NCI-H1436 treated with DMSO at 0.1 percent for 48 hours (cell line): ENCODE results near the gene CALN1.

Source experiments
- DNase-seq: peaks from one replicate; lab custom pipeline; 2025; lab: John Stamatoyannopoulos, UW

The CALN1 gene

DNA sequence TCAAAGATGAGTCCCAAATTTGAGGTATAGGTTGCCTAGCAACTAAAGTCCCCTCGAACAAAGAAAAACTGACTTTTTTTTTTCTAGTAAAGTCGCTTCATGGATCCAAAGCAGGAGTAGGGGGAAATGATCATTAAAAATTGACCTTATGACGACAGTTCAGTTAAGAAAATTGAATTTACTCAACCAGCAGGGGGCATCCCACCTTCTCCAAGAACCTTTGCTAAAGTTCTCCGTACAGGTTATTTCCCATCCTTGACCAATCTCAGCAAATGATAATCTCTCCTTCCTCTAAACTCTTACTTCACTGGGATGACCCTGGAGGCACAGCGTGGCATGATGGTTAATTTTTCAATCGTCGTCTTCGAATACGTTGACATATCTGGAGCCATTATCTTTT is 228.3 kb downstream of the CALN1 start:
- DNase-seq: no peak

DNA sequence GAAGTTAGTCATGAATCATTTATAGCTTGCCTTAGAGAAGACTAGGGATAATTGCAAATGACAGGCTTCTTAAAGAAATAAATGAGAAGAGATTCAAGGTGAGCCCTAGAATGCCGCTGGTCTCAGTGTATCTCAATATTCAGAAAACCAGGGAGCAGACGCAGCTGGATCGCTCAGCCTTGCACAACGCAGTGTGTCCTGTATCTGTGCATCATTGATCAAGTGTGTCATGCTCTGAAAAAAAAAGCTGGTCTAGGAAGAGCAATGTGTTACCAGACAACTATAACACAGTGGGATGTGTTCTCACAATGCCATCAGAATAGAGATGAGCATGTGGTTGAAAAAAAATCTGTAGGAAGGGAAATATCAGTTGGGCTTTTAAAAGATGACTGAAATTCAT is 230.1 kb downstream of the CALN1 start:
- no peak for DNase-seq

DNA sequence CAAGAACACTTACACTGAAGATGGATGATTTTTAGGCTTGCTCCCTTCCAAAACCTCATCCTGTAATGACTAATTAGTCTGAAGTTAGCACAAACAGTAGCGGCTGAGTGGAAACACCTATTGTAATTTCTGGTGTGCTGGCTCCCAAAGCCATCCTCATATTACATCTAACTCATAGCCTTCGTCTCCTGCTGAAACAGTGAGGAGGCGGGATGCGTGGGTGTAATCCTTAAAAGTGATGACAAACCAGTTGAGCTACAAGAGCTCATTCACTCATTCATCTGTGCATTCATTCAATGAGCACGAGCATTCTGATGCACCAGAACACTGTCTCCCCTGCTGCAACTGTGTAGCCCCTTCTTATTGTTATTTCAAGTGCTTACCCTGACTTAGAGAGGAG is 235.3 kb downstream of the CALN1 start:
- no peak for DNase-seq

DNA sequence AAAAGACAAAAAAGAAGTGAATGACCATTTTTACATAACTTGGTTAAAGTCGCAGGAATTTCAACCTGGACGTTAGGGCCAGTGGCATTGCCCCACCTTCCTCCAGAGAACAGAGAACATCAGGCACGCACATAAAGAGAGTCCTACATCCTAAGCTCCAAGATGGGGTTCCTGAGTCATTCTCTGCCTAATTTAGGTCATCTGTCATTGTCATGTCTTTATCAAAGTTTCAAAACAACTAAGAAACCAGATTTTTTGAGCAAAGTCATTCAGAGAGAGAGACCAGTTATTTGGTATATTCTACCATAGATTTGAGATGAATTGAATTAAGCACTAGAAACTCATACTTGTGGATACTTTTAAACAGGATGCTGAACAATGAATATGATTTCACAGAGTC is 241.7 kb downstream of the CALN1 start:
- DNase-seq: no peak

DNA sequence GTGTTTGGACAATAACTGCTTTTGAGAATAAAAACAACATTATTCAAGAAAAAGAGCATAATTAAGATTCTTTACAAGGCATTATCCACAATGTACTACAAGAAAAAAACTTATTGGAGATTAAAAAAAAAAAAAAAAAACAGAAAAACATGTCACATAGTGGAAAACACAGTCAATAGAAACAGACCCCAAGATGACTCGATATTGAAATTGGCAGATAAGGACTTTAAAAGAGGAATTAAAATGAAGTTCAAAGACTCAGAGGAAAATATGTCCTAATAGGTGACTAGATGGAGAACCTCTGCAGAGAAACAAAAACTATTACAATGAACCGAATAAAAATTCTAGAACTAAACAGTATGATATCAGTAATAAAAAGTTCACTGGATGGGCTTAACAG is 248.9 kb downstream of the CALN1 start:
- DNase-seq: no peak

DNA sequence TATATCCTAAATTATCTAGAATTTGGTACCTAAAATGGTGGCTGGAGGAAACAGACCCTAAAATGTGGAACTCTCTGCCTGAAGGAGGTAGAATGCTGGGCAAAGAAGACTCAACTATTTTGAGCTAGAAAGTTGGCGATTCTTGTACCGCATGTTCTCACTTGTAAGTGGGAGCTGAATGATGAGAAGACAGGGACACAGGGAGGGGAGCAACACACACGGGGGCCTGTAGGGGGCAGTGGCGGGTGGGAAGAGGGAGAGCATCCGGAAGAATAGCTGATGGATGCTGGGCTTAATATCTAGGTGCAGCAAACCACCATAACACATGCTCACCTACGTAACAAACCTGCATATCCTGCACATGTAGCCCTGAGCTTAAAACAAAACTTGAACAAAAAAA is 250.6 kb downstream of the CALN1 start:
- DNase-seq: no peak

DNA sequence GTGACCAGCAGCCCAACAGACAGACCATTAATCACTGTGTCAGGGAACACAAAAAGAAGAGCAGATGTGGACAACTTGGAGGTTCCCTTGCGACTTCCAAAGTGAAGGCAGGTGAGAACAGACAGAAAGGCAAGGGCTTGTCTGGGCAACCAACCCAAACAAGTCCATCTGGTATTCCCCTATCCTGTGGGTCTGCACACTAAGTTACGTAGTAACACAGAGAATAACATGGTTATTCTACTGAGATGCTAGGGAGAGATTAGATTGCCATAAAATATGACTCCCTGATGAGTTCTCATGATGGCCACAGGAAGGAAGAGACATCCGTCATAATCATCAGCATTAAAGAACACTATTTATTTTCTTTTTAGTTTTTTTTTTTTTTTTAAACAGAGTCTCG is 252.2 kb downstream of the CALN1 start:
- no peak for DNase-seq

DNA sequence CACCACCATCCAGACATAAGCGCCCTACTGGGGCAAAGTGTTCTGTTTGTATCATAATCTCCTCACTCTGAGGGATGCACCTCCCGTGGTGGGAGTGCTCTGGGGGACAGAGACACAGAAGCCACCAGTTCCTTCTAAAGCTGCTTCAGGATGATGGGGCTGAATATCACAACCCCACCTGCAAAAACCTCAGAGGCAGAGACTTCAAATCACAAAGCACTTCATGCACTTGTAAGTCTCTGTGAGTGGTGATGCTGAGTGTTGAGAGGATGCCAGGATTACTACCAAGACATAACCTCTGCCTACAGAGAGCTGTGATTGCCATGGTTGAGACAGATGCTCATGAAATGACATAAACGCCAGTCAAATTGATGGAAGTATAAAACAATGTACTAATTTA is 255.5 kb downstream of the CALN1 start:
- no peak for DNase-seq

DNA sequence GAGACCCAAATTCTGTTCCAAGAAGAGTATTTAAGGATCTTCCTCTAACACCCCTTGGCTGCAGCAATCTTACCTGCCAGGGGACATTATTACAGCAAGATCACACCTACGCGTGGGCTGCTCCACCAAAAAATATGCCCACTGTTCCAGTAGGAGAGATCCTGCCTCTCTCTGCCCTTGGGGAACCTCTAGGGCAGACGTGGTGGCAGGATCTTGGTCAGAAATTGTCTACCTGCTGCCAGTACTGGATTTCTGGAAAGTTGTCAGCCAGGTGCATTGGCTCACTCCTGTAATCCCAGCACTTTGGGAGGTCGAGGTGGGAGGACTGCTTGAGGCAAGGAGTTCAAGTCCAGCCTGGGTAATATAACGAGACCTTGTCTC is 259.0 kb downstream of the CALN1 start:
- no peak for DNase-seq

DNA sequence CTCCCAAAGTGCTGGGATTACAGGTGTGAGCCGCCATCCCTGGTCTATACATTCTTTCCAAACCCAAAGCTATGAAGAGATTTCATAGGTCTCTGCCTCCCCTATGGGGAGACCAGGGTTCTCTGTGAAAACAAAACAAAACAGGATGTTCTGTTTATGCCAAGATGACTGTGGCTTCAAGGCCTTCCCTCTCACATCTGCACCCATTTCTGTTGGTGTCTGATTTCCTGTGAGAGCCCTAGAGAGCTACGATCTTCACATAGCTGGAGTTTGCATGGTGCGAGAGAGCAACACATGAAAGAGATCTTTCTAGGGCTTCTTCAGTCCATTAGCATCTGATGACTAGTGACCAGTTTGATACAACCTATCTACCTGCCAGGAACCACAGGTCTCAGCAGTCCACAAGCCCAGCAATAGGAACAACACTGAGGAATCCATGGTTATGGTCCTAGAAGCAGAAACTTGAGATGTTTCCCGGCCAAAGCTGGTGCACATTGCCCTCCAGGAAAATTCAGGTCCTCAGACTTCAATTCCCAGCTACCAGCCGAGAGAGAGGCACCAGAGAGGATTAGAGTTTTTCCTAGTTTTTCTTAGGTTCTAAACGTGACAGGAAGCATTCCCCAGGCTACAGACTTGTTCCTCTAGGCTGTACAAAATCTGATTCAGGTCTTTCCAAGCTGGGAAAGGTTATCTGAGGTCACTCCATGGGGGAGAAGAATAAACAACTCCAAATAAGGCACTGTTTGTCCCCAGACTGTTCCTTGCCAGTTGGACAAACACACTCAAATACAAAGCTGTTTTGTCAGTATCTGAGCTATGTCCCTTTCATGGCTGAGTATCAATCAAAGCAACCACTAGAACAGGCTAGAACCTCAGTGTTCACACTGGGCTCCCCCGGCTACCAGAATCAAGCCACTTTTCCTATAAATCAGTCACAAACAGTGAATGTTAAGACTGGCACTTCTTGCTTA is 259.7 kb downstream of the CALN1 start:
- no peak for DNase-seq

DNA sequence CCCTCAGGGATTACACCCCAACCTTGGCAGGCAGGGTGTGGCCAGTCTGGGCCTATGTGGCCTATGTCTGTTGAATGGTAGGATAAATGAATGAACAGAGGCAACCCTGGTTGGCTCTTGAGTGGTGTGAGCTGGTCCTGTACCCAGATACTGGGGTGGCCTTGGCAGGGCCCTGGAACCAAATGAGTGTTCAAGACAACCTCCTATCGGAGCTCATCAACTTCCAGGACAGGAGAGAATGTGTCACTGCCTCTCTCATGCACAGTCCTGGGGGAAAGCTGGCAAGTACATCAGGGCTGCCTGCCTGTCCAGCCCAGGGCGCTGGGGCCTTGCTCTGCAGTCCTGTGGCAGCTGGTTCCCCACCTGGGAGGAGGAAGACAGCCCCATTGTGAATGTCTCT is 271.6 kb downstream of the CALN1 start:
- DNase-seq: no peak

DNA sequence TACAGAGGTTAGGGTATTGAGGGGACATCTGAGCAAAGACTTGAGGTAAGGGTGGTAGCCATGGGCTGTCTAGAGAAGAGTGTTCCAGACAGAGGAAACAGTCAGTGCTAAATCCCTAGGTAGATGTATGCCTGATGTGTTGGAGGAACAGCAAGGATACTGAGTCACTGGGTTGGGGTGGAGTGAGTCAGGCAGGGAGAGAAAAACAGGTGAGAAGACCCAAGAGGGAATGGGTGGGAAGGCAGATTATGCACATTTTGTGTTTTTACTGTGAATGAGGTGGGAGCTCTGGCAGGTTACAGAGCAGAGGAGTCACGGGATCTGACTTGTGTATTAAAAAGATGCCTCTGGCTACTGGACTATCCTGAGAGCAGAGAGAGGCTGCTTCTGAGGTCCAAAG is 285.0 kb downstream of the CALN1 start:
- no peak for DNase-seq

DNA sequence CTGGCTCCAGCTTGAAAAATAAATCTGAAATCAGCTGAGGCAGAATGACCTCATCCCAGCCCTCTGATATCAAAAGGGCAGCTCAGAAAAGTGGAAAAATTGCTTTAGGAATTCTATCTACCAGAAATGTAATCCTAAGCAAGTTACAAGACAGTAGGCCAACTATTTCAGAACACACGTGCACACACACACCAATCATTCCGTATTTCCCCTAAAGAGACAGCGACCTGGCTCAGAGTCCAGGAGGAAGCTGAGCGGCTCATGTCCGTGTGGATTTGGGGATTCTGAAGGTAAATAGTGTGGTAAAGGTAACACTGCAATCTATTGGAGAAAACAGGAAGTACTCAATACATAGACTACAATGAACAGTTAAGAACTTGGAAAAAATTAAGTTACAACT is 288.2 kb downstream of the CALN1 start:
- no peak for DNase-seq

DNA sequence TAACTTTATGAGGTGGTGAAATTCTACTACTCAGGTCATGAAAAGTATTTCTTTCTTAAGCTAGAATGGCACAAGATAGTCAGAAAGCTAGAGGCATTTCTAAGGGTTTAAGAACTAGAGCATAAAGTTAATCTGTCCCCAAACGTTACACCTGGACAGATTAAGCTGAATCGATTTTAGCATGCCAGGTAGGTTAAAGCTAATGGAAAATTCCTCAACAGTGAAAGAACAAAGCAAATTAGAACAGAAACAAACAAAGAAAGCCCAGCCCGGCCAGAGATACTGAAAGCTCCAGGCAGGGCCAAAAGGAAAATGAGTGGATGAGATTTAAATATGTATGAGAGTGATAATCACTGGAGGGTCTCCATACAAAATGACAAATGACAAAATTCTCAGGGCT is 293.8 kb downstream of the CALN1 start:
- DNase-seq: no peak

DNA sequence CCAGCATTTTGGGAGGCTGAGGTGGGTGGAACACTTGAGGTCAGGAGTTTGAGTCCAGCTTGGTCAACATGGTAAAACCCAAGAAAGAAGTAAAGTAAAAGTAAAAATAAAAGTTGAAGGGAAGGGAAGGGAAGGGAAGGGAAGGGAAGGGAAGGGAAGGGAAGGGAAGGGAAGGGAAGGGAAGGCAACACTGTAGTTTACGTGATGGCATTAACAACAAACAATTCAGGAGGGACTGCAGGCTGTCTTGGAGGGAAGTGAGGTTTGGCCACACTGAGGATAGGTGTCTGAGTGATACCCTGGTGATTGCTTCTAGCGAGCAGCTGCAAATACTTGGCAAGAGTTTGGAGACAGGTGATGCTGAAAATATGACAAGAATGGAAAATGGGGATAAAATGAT is 298.0 kb downstream of the CALN1 start:
- DNase-seq: no peak

DNA sequence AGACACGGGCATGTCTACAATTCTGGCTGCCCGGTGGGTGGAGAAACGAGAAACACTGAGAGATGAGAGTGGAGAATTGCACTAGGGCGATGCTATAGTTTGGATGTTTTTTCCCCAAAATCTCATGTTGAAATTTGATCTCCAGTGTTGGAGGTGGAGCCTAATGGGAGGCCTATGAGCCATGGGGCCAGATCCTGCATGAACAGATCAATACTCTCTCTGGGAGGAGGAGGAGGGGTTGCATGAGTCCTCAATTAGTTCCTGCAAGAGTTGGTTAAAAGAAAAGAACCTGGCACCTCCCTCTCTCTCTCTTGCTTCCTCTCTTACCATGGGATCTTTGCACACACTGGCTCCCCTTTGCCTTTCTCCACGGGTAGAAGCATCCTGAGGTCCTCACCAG is 299.1 kb downstream of the CALN1 start:
- DNase-seq: no peak

DNA sequence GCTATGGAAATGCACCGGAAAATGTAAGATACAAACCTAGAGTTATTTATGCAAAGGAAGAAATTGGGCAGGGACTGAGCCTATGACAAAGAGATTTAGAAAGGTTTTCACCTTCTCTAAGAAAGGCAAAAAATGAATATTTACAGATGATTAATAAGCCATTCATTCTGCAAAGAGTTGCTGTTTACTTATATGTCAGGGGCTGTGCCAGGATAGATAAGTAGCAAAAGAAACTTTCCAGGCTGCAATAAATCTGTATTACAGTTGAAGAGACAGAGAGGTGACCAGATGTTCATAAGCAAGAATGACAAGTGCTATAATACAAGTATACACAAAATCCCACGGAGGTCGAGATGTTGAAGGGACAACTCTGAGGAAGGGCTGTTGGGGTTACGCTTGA is 299.6 kb downstream of the CALN1 start:
- no peak for DNase-seq

DNA sequence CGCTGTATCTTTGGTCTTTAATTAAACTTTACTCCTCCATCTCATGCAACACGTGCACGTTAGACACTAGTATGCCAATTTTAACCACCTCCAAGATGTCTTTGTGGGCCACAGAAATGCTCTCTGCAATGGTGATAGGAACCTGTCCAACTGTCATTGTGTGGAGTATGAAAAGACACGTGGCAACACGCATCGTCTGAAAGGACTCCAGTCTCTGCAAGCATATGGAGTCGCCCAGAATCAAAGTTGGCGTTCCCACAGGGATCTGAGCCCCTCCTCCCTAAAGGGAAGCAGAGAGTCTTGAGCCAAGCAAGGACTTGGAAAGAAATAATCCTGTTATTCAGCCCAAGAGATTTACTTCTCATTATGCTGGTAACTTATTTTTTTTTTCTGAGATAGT is 301.1 kb downstream of the CALN1 start:
- DNase-seq: no peak

DNA sequence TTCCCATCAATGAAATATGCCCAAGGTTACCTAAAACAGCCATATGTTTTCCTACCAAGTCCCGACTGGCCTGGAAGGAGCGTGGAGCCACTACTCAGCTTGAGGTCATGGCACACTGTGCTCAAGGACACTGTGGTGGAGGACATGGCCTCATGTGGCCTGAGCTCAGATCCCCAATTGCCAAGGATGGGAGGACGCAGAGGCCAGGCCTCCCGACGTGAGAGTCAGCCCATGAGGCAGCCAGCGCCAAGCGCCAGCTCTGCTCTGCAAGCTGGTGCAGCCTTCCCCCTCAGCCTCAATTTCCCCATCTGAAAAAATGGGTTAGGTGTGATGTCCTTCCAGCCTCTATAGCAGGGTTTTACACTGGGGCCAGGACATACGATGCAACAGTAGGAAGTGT is 302.6 kb downstream of the CALN1 start:
- DNase-seq: no peak

DNA sequence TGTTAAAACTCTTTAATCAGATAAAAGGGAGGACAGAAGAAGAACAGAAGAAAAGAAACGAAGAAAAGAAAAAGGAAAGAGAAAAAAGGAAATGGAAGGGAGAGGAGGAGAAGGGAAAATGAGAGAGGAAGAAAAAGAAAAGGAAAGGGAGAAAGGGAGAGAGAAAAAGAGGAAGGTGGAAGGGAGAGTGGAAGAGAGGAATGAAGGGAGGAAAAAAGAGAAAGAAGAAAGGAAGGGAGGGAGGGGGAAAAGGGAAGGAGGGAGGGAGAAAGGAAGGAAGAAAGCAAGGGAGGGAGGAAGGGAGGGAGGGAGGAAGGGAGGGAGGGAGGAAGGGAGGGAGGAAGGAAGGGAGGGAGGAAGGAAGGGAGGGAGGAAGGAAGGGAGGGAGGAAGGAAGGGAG is 305.7 kb downstream of the CALN1 start:
- no peak for DNase-seq

DNA sequence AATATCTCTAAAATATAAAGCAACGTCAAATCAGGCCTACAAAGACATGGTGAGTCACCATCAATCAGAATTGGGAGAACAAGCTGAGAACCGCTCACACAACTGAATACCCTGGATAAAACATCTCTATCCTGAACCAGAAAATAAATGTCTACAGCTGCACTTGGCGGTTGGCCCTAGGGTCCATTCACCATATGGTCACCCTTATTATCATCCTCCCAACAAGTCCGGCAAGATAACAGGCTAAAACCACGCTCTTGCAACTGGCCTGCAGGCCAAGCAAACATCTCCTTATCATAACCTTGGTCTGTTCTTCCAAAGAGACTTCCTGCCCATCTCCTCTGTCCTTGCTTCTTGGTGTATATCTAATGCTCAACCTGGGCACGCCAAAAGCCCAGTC is 310.7 kb downstream of the CALN1 start:
- DNase-seq: no peak

DNA sequence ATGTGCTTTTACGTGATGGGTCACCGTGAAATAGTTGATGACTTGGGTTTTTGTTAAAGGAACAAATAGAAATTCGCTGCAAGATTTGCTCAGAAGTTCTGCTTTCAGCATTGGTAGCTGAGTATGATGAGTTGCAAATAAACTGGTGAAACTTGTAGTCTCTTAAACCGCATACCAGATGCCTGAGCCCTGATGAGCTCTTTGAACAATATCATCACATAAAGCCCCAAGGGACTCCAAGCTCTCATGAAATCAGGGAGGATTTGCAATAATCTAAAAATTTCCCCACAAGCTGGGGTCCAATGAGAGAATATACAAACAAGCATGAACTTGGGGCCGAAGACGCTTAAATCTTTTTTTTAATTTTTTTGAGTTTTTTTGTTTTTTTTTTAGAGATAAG is 312.4 kb downstream of the CALN1 start:
- no peak for DNase-seq

DNA sequence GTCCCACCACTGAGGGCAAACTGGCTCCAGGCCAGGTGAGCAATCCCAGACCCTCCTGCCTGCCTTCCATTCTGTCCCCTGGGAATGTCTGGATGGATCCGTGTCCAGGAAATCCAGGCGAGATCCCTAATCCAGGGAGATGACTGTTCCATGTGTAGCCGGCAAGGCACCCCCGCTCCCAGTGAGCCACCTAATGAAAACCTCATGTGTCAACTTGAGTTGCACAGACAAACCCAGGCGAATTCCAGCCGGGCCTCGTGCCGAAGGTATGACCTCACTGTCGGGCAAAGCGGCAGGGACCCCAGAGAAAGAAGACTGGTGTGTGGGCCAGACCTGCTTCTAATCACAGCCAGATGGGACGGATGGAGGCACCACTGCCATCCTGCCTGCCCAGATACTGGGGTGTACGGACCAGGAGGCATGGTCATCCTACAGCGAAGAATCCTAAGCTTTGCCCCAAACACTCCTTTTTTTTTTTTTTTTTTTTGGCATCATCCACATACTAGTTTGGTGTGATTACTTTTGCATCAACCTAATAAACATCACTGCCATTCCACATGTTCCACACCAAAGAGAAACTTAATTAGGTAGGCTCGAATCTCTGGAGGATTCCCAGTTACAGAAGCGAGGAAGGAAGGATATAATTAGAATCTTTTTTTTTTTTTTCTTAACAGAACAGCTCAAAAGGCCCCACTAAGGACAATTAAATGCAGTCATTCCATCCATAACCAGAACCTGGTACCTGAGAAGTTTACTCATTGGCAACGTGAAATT is 313.1 kb downstream of the CALN1 start:
- no peak for DNase-seq
